Measurements from ENCODE around the gene MEGF6. TPM values are rescaled to one million over a fixed set of nuclear protein-coding genes. Genes with fewer than 3 reads are reported as not detected.

Gene MEGF6
- total and polyA plus RNA-seq, 9 of the 15 experiments (the other 6 are each of a cell fraction or from before 2014, with no cell fraction given): 0.03 to 1.7 (median 0.24) TPM; not detected in 3

GRCh38 chr1:3491291-3492246 lies 119.7 kb downstream of the MEGF6 start (continued):
- TF ChIP-seq HMGN3 (IDR thresholded peaks at IDR 0.05; ENCODE audit: borderline replicate concordance, extremely low read depth, insufficient read length, low read depth, low read length) (peak; percentile 43), NRF1 (conservative IDR thresholded peaks at IDR 0.05 in 1 of 2, IDR thresholded peaks at IDR 0.05 in 1 of 2) (peak; percentile 55 to 61), POU5F1 (IDR thresholded peaks at IDR 0.05; ENCODE audit: borderline replicate concordance, low read depth, low read length, partially characterized antibody) (no peak), ZNF57 (CRISPR knock-in tag; IDR thresholded peaks at IDR 0.05) (no peak), RAD21 (CRISPR knock-in tag; conservative IDR thresholded peaks at IDR 0.05 in 1 of 2, IDR thresholded peaks at IDR 0.05 in 1 of 2) (peak in 1 of 2 experiments; percentile 79; a peak in 2 of 4 replicates), HOMEZ (CRISPR knock-in tag; IDR thresholded peaks at IDR 0.05) (no peak), NKRF (IDR thresholded peaks at IDR 0.05; ENCODE audit: borderline replicate concordance) (no peak), RB1 (IDR thresholded peaks at IDR 0.05; ENCODE audit: low read depth) (peak; percentile 56; the same call in 1 of the 2 replicates), KLF1 (tag; IDR thresholded peaks at IDR 0.05) (no peak), ARID1B (IDR thresholded peaks at IDR 0.05) (no peak), CREM (IDR thresholded peaks at IDR 0.05; ENCODE audit: low read depth) (0 out of 2 replicates have a peak, but pooled peaks have one; percentile 12), CTCF (IDR thresholded peaks at IDR 0.05 in 2 of 3, conservative IDR thresholded peaks at IDR 0.05 in 1 of 3; ENCODE audit: insufficient read depth in 2 of 3, low read depth in 1 of 3, low read length in 3 of 3) (peak; percentile 89 to 96 (median 94)), PCBP1 (IDR thresholded peaks at IDR 0.05; ENCODE audit: low read depth, low read length, poor library complexity, severe bottlenecking) (peak; percentile 50), STAG1 (CRISPR knock-in tag; IDR thresholded peaks at IDR 0.05; ENCODE audit: borderline replicate concordance) (peak; percentile 69), SMC3 (conservative IDR thresholded peaks at IDR 0.05; ENCODE audit: insufficient read depth, low read depth, low read length) (peak; percentile 78), NR3C1 (CRISPR knock-in tag; IDR thresholded peaks at IDR 0.05) (no peak), ZNF311 (CRISPR knock-in tag; IDR thresholded peaks at IDR 0.05) (no peak), TFAP4 (CRISPR knock-in tag; IDR thresholded peaks at IDR 0.05; ENCODE audit: borderline replicate concordance) (peak; percentile 47; the same call in 1 of the 2 replicates), BHLHE40 (IDR thresholded peaks at IDR 0.05; ENCODE audit: low read length) (peak; percentile 35), CBX3 (IDR thresholded peaks at IDR 0.05; ENCODE audit: borderline replicate concordance in 1 of 2, low read length in 2 of 2) (no peak)

Measured in K562 (cell line).